Stimulated activated CD4-positive, alpha-beta T cell treated with anti-CD3 and anti-CD28 coated beads, Interleukin-12 subunit alpha, Interleukin-12 subunit beta, amount 100 ng/mL, for 48 hours (primary cell): Measurements from ENCODE around the gene CEACAM5.
A peak's percentile ranks its signal among the peaks of the same experiment; 100 is the strongest.

Experiments used
- DNase-seq, 3 donors: peaks; one replicate each; pipeline ENCODE4 v3.0.0-alpha.2; 2020; ENCODE audit warnings: low read depth in 2 of 3, low spot score in 1 of 3

Gene CEACAM5

GRCh38 chr19:41708481-41708880 is at the start of gene CEACAM5:
Gene CEACAM5, plus strand, starts transcription at chr19:41708626. Its CDS starts 106 bp downstream, at chr19:41708732.
- DNase-seq = no peak

- no peak for DNase-seq
Measured at GRCh38 chr19:41666075-41666474, 42.4 kb upstream of the CEACAM5 start.

- no peak for DNase-seq
Measured at GRCh38 chr19:41668315-41668714, 40.1 kb upstream of the CEACAM5 start.

GRCh38 chr19:41670755-41671154 is 37.7 kb upstream of the CEACAM5 start:
- no peak for DNase-seq

GRCh38 chr19:41671486-41671885 is 36.9 kb upstream of the CEACAM5 start:
- no peak for DNase-seq

GRCh38 chr19:41682437-41682836 is 26.0 kb upstream of the CEACAM5 start:
- DNase-seq = no peak

- DNase-seq = no peak
Measured at GRCh38 chr19:41687419-41687818, 21.0 kb upstream of the CEACAM5 start.

GRCh38 chr19:41688098-41688497 is 20.3 kb upstream of the CEACAM5 start, which contains the start of gene CEACAM7:
Gene CEACAM7, minus strand, starts transcription at chr19:41688270. Its CDS starts 105 bp downstream, at chr19:41688165.
- no peak for DNase-seq

GRCh38 chr19:41688687-41689086 is 19.7 kb upstream of the CEACAM5 start:
- no peak for DNase-seq

- DNase-seq = no peak
Measured at GRCh38 chr19:41689993-41690800, 18.2 kb upstream of the CEACAM5 start.

GRCh38 chr19:41690801-41691065 is 17.7 kb upstream of the CEACAM5 start:
- DNase-seq = no peak

GRCh38 chr19:41691268-41691970 is 17.0 kb upstream of the CEACAM5 start:
- DNase-seq = peak in 1 of 3 donors; percentile 34

GRCh38 chr19:41694196-41694595 is 14.2 kb upstream of the CEACAM5 start:
- no peak for DNase-seq

GRCh38 chr19:41694831-41695635 is 13.4 kb upstream of the CEACAM5 start:
- no peak for DNase-seq

GRCh38 chr19:41695745-41696144 is 12.7 kb upstream of the CEACAM5 start:
- DNase-seq = no peak

- no peak for DNase-seq
Measured at GRCh38 chr19:41696402-41697197, 11.8 kb upstream of the CEACAM5 start.

GRCh38 chr19:41697198-41697855 is 11.1 kb upstream of the CEACAM5 start:
- DNase-seq = no peak

- no peak for DNase-seq
Measured at GRCh38 chr19:41698746-41699230, 9.6 kb upstream of the CEACAM5 start.

- no peak for DNase-seq
Measured at GRCh38 chr19:41699231-41699967, 9.0 kb upstream of the CEACAM5 start.

GRCh38 chr19:41699968-41700323 is 8.5 kb upstream of the CEACAM5 start:
- DNase-seq = no peak
